GM12872 (cell line): ENCODE data around the gene ANKRD55.
A peak's percentile ranks its signal among the peaks of the same experiment; 100 is the strongest.

Experiments
- CTCF ChIP-seq: IDR thresholded peaks from 3 replicates; pipeline ENCODE4 v1.5.1; 2011; ENCODE audit warnings: low read depth, mild to moderate bottlenecking, low read length, moderate library complexity; ENCODE audit not compliant: insufficient read depth

Gene ANKRD55

DNA sequence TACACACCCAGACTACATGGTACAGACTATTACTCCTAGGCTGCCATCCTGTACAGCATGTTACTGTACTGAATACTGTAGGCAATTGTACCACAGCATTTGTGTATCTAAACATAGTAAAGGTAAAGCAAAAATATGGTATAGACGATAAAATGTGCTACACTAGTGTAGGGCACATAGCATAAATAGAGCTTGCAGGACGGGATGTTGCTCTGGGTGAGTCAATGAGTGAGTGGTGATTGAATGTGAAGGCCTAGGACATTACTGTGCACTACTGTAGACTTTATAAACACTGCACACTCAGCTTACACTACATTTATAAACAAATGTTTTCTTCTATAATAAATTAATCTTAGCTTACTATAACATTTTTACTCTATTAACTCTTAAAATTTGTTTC, 25.6 kb downstream of the ANKRD55 start:
- TF ChIP-seq CTCF, result no peak

DNA sequence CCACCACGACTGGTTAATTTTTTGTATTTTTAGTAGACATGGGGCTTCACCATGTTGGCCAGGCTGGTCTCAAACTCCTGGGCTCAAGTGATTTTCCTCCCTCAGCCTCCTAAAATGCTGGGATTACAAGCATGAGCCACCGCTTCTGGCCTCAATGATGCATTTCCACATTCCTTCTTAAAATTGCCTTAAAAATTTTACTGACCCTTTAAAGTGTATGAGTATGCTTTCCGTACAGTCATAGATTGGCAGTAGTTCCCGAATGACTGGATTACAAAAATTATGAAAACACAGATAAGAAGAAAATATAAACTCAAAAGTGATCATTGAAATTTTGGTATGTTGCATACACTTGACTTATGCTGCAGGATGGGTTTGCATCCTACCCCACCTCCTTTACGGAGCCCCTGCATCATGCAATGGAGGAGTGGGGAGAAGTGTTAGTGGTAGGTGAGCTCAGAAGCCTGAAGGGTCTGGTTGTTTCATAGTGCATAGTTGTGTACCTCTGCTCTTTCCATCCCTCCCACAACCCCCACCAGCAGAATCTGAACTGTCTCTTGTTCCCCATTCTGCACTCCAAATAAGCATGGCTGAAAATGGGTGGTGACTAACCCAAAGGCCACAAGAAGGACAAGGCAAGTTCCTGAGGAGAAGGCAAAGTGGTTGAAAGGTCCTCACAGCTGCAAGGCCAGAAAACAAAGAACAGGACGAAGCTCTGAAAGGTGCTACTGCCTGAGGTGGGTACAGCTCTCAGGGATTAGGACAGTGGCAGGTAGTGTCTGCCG, 26.8 kb downstream of the ANKRD55 start:
- TF ChIP-seq CTCF, result no peak

GRCh38 chr5:56202483-56202882, 30.6 kb downstream of the ANKRD55 start:
- TF ChIP-seq CTCF, result no peak

DNA sequence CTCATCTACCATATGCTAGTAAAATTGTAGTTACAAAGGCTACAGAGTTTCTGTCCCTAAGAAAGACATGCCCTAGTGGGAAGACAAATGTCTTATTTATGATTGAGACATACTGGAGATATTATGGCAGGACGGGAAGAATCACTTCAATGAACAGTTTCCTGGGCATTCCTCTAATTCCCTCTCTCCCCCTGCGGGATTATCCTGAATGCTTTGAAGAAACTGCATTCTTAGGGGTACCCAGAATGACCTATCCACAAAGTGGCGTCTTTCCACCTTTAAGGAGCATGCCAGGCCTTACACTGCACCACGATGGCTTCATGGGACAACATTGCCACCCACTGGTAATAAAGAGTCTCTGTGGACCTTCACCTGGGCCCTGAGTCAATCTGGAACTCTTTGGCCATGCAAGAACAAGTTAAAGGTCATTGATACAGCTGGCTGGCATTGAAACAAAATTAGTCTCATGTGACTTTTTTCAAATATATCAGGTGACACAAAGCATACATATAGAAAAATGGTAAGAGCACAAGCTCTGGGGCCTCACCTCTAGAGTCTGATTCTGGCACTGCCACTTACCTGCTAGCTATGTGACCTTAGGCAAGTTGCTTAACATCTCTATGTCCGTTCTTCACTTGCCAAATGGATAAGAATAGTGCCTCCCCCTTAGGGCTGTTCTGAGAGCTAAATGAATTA, 32.0 kb downstream of the ANKRD55 start:
- TF ChIP-seq CTCF, result peak; percentile 79

- no peak for TF ChIP-seq CTCF
Measured at GRCh38 chr5:56195016-56195415, 38.1 kb downstream of the ANKRD55 start.

DNA sequence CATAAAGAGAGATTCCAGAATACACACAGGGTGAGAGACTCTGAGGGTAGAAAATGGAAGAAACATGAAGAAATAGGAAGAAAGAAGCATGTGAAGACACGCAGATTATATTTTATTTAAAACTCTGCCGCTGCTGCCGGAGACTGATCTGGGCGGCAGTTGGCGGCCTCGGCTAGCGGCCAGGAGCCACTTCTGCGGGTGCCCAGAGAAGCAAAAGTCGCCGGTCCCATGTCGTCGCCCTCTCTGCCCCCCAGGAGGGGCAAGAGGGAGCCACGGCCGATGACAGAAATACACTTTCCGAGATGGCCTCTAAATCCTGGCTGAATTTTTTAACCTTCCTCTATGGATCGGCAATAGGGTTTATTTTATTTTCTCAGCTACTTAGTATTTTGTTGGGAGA, 40.9 kb downstream of the ANKRD55 start:
- no peak for TF ChIP-seq CTCF

GRCh38 chr5:56191656-56192055, 41.5 kb downstream of the ANKRD55 start:
- no peak for TF ChIP-seq CTCF
